SW 1271 (cell line): ENCODE data around the gene ASIC2.

Experiments
- DNase-seq, 2 experiments: peaks; one replicate each; lab custom pipeline; 2025; lab: John Stamatoyannopoulos, UW

ASIC2 gene

GRCh38 chr17:33152783-33153182 is 140.3 kb downstream of the ASIC2 start:
- DNase-seq = no peak

GRCh38 chr17:33151565-33151964 is 141.5 kb downstream of the ASIC2 start:
- DNase-seq = no peak

GRCh38 chr17:33145941-33146340 is 147.2 kb downstream of the ASIC2 start:
- no peak for DNase-seq

- DNase-seq = no peak
These were observed 148.3 kb downstream of the ASIC2 start for GRCh38 chr17:33144837-33145236.

- DNase-seq = no peak
These were observed 150.3 kb downstream of the ASIC2 start for GRCh38 chr17:33142705-33143299.

- DNase-seq = no peak
These were observed 152.5 kb downstream of the ASIC2 start for GRCh38 chr17:33140413-33141099.

GRCh38 chr17:33138627-33139026 is 154.5 kb downstream of the ASIC2 start:
- DNase-seq = no peak

- DNase-seq = no peak
These were observed 155.7 kb downstream of the ASIC2 start for GRCh38 chr17:33137426-33137825.

- no peak for DNase-seq
These were observed 157.4 kb downstream of the ASIC2 start for GRCh38 chr17:33135691-33136090.

GRCh38 chr17:33131620-33132019 is 161.5 kb downstream of the ASIC2 start:
- DNase-seq = no peak

GRCh38 chr17:33127706-33128105 is 165.4 kb downstream of the ASIC2 start:
- DNase-seq = no peak

GRCh38 chr17:33126086-33126485 is 167.0 kb downstream of the ASIC2 start:
- DNase-seq = no peak

GRCh38 chr17:33125552-33125950 is 167.5 kb downstream of the ASIC2 start:
- no peak for DNase-seq

GRCh38 chr17:33124871-33125551 is 168.1 kb downstream of the ASIC2 start:
- DNase-seq = no peak

GRCh38 chr17:33124185-33124584 is 168.9 kb downstream of the ASIC2 start:
- DNase-seq = no peak

GRCh38 chr17:33121756-33122155 is 171.3 kb downstream of the ASIC2 start:
- DNase-seq = no peak

- DNase-seq = no peak
These were observed 171.8 kb downstream of the ASIC2 start for GRCh38 chr17:33121272-33121671.

- DNase-seq = no peak
These were observed 173.0 kb downstream of the ASIC2 start for GRCh38 chr17:33120103-33120502.

GRCh38 chr17:33118391-33119075 is 174.6 kb downstream of the ASIC2 start:
- DNase-seq = no peak

GRCh38 chr17:33116021-33116551 is 177.0 kb downstream of the ASIC2 start:
- no peak for DNase-seq

GRCh38 chr17:33115366-33115765 is 177.7 kb downstream of the ASIC2 start:
- no peak for DNase-seq

GRCh38 chr17:33113991-33114370 is 179.1 kb downstream of the ASIC2 start:
- DNase-seq = no peak
